Spleen (tissue), 11 donors: ENCODE measurements around the gene SETD3. TPM values are rescaled to one million over a fixed set of nuclear protein-coding genes. Genes with fewer than 3 reads are reported as not detected.

Source experiments
- DNase-seq: peaks from one replicate; pipeline ENCODE4 v3.0.0-alpha.2; 2020
- H3K27ac ChIP-seq, 8 donors: fragments of 200-600 bp; sonication (generic) in 7 of 8; 1 replicate in 4 of 8; 2 replicates in 4 of 8; pipeline versions ENCODE4 v1.5.0 to v1.8.0; 2016 to 2021; ENCODE audit warnings: inconsistent platforms in 4 of 8, mild to moderate bottlenecking in 4 of 8, moderate library complexity in 1 of 8
- H3K27me3 ChIP-seq, 7 donors: fragments of 200-600 bp; sonication (generic) in 6 of 7; replicated peaks in 1 of 7; 1 replicate in 4 of 7; 2 replicates in 3 of 7; pipeline versions ENCODE4 v1.5.0 to v1.8.0; 2016 to 2021; ENCODE audit warnings: inconsistent platforms in 3 of 7, mild to moderate bottlenecking in 1 of 7
- H3K36me3 ChIP-seq, 6 donors: fragments of 200-600 bp; sonication (generic) in 5 of 6; 1 replicate in 4 of 6; 2 replicates in 2 of 6; pipeline versions ENCODE4 v1.5.0 to v1.8.0; 2016 to 2021; ENCODE audit warnings: inconsistent platforms in 2 of 6
- H3K4me1 ChIP-seq, 6 donors: fragments of 200-600 bp; sonication (generic) in 5 of 6; 1 replicate in 3 of 6; 2 replicates in 3 of 6; pipeline versions ENCODE4 v1.5.0 to v1.8.0; 2016 to 2021; ENCODE audit warnings: inconsistent platforms in 3 of 6
- H3K4me3 ChIP-seq, 8 donors: fragments of 200-600 bp; sonication (generic) in 7 of 8; 1 replicate in 4 of 8; 2 replicates in 4 of 8; pipeline versions ENCODE4 v1.5.0 to v1.8.0; 2016 to 2021; ENCODE audit warnings: inconsistent platforms in 4 of 8, mild to moderate bottlenecking in 4 of 8, moderate library complexity in 2 of 8
- H3K9me3 ChIP-seq, 8 donors: fragments of 200-600 bp; sonication (generic) in 7 of 8; 1 replicate in 4 of 8; 2 replicates in 4 of 8; pipeline versions ENCODE4 v1.5.0 to v1.8.0; 2016 to 2021; ENCODE audit warnings: inconsistent platforms in 4 of 8
- POLR2A ChIP-seq, 3 donors: fragments of 450-650 bp; IDR thresholded peaks; one replicate each; pipeline ENCODE4 v1.5.1; 2017; ENCODE audit warnings: antibody characterized with exemption in 3 of 3, mild to moderate bottlenecking in 1 of 3
- POLR2AphosphoS5 ChIP-seq, 3 donors: sonication (generic); formaldehyde crosslinking; IDR thresholded peaks; one replicate each; pipeline ENCODE4 v1.5.1; 2017; ENCODE audit warnings: antibody characterized with exemption in 3 of 3
- WGBS, 5 donors: extraction: QIAGEN DNeasy Blood & Tissue Kit in 3 of 5; methylation state at CpG; one replicate each; pipeline versions ENCODE4 v1.1.5 to v1.1.7; 2013 to 2018; 5-methylcytosine and 5-hydroxymethylcytosine counted together
- intact Hi-C: fragments of 100-400 bp; cut with DNase I; formaldehyde crosslinking; loops from one replicate; pipeline ENCODE4 v1.15.0; 2023; ENCODE audit warnings: low total_unique reads
- polyA plus RNA-seq, 3 donors: library from polyadenylated mRNA; stranded (reverse); fragments of 200-250 nt; gene quantifications; one replicate each; pipeline ENCODE4 v1.2.1, GENCODE V29; 2013
- total RNA-seq, 7 donors: library from RNA; depleted of rRNA in 3 of 7; stranded (reverse); fragments of >200 nt in 3 of 7; fragmentation: NEBNext Ultra II Directional in 4 of 7; extraction: Animal tissue kit (Norgen Biotek cat#: 25700) in 4 of 7; gene quantifications; one replicate each; pipeline versions ENCODE4 v1.1.0 to v1.2.1, GENCODE V29; 2016 to 2021
- TF ChIP-seq, protein P1 (sequence below), 11 experiments: fragments of 200-600 bp in 7 of 11; fragments of 450-650 bp in 4 of 11; sonication (generic) in 4 of 11; IDR thresholded peaks in 8 of 11; conservative IDR thresholded peaks in 3 of 11; 1 replicate in 7 of 11; 2 replicates in 4 of 11; pipeline versions ENCODE4 v1.4.0 to v1.8.0; 2016 to 2021; ENCODE audit warnings: antibody characterized with exemption in 11 of 11, inconsistent platforms in 4 of 11, mild to moderate bottlenecking in 1 of 11
- donor health status: healthy with polysubstance abuse.
- donor health status: DM: no; HTN: no; CAD: no; lungs with moderate emphysema.
- donor health status: DM: no; HTN: no; CAD: no.
- donor health status: Bipolar disorder and iron deficiency.
- donor health status: healthy.
- donor health status: DM: no; HTN: no; CAD: no.
- donor health status: DM: yes; HTN: yes; CAD: no.

The SETD3 gene
- total and polyA plus RNA-seq, 10 donors: 18.1 to 84.4 (median 62.4) TPM

DNA sequence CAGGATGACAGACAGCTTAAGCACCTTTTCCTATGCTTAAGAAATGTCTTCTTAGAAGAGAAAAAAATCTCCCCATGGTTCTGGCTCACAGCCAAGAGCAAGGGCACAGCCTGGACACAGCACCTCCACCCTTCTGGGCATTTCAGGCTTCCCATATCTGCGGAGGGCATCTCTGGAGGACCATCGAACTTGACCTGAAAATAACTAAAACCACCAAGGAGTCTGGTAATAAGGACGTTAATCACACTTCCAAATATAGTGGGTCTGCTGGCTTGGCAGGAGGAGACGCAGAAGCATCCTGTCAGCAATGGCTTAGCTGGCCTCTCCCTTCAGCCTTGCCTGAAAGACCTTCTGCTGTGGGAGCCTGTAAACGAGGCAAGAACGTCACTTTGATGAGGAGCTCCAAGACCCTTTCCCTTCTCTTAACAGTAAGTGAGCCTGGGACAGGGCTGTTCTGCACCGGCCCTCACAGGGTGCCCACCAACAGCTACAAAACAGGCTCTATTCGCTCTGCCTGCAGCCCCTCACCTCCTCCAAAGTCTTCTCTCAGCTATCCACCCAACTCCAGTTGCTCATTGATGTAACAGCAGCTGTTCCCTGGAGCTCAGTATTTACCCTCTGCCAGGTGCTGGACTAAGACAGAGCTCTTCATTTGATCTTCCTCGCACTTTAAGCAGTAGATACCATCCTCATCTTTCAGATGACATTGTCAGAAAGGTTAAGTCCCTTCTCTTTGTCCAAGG, 13.2 kb downstream of the SETD3 start:
- Histone ChIP-seq H3K4me3 (no peak overlapping the region), H3K4me1 (peaks cover 5 to 54% (median 31%) of the 10 kb centered on the region in 6 donors), H3K27me3 (no peaks in the 10 kb centered on the region), H3K36me3 (peaks cover 0 to 35% (median 29%) of the 10 kb centered on the region in 6 donors), H3K27ac (no peak overlapping the region), H3K9me3 (no peaks in the 10 kb centered on the region)
- DNase-seq: no peak
- TF ChIP-seq POLR2AphosphoS5 (IDR thresholded peaks at IDR 0.05) (no peak), POLR2A (IDR thresholded peaks at IDR 0.05) (no peak)
- TF ChIP-seq, protein P1, sequence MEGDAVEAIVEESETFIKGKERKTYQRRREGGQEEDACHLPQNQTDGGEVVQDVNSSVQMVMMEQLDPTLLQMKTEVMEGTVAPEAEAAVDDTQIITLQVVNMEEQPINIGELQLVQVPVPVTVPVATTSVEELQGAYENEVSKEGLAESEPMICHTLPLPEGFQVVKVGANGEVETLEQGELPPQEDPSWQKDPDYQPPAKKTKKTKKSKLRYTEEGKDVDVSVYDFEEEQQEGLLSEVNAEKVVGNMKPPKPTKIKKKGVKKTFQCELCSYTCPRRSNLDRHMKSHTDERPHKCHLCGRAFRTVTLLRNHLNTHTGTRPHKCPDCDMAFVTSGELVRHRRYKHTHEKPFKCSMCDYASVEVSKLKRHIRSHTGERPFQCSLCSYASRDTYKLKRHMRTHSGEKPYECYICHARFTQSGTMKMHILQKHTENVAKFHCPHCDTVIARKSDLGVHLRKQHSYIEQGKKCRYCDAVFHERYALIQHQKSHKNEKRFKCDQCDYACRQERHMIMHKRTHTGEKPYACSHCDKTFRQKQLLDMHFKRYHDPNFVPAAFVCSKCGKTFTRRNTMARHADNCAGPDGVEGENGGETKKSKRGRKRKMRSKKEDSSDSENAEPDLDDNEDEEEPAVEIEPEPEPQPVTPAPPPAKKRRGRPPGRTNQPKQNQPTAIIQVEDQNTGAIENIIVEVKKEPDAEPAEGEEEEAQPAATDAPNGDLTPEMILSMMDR (IDR thresholded peaks at IDR 0.05 in 8 of 11, conservative IDR thresholded peaks at IDR 0.05 in 3 of 11): no peak
- intact Hi-C loops: no loop called here
- WGBS, 5 donors: 60 to 75% (median 68%) methylated on average over 9 of the region's 9 CpGs

DNA sequence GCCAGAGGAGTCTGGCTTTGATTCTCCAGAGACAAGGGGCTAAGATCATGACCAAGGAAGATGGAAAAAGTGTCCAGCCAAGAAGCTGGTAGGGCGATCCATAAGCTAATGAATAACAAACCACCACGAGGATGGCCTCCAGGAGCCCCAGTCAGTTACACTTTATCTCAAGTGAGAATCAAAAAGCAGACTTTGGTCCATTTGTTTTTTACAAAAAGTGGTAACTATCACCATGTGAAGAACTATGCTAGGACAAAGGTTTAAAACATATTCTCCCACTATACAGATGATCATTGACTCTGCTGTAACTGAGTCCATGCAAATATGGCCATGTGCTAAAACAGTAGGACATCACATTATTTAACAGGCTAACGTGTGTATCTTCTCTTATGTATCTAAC, 13.9 kb downstream of the SETD3 start:
- 84 to 95% (median 91%) methylated on average over 3 of the region's 3 CpGs for whole genome bisulfite sequencing, 5 donors
- Histone ChIP-seq H3K27me3 (no peaks in the 10 kb centered on the region), H3K4me1 (peaks cover 5 to 49% (median 30%) of the 10 kb centered on the region in 6 donors), H3K27ac (no peak overlapping the region), H3K4me3 (no peak overlapping the region), H3K36me3 (peaks cover 0 to 42% (median 36%) of the 10 kb centered on the region in 6 donors), H3K9me3 (no peaks in the 10 kb centered on the region)
- no peak for TF ChIP-seq POLR2AphosphoS5 (IDR thresholded peaks at IDR 0.05)
- no peak for TF ChIP-seq POLR2A (IDR thresholded peaks at IDR 0.05)
- TF ChIP-seq, protein P1 (IDR thresholded peaks at IDR 0.05 in 8 of 11, conservative IDR thresholded peaks at IDR 0.05 in 3 of 11): no peak
- intact Hi-C loops: no loop called here
- DNase-seq: no peak

DNA sequence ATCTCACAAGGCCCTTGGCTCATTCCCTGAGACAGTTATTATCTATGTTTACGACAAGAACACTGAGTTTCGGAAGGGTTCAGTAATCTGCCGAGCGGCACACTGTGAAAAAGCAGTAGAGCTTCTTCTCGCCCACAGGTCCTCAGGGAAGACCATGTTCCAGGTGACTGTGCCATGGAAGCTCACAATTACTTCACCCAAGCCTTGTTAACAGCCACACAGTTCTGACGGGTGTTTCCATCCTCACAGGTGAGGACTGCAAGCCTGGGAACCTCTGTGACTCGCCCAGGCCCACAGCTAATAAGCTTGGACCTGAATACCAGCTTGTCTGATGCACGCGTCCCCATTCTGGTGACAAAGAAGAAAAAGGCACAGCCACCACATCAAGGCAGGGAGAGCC, 15.4 kb downstream of the SETD3 start:
- H3K4me1 ChIP-seq: peaks cover 5 to 36% (median 25%) of the 10 kb centered on the region in 6 donors
- H3K27ac ChIP-seq: no peak overlapping the region
- no peak for TF ChIP-seq POLR2A (IDR thresholded peaks at IDR 0.05)
- TF ChIP-seq, protein P1 (IDR thresholded peaks at IDR 0.05 in 8 of 11, conservative IDR thresholded peaks at IDR 0.05 in 3 of 11): no peak
- TF ChIP-seq POLR2AphosphoS5 (IDR thresholded peaks at IDR 0.05): no peak
- no peak for DNase-seq
- H3K36me3 ChIP-seq: peaks cover 0 to 57% (median 49%) of the 10 kb centered on the region in 6 donors
- WGBS, 5 donors: 94 to 98% (median 96%) methylated on average over 8 to 9 of the region's 9 CpGs
- intact Hi-C loops: no loop called here
- no peaks in the 10 kb centered on the region for H3K27me3 ChIP-seq
- no peak overlapping the region for H3K4me3 ChIP-seq
- no peaks in the 10 kb centered on the region for H3K9me3 ChIP-seq

DNA sequence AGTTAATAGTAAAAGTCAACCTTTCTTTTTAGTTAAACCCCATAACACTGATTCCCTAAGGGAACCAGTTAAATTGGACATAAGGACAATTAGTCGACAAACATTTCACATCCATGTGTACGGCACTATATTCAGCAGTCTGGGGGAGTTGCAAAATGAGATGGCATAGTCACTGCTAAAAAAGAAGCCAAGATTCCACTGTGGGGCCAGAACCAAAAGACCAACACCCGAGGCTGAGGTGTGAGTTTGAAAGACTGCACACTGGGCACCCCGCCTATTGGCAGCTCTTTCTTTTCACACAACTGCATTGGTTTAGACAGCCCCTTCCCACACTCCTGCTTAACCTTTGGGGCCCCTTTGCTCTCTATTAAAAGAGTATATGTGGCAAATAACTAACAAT, 16.7 kb downstream of the SETD3 start:
- no peak overlapping the region for H3K27ac ChIP-seq
- H3K4me3 ChIP-seq: no peak overlapping the region
- peaks cover 0 to 70% (median 55%) of the 10 kb centered on the region in 6 donors for H3K36me3 ChIP-seq
- intact Hi-C loops: no loop called here
- 86 to 95% (median 92%) methylated on average over 4 of the region's 4 CpGs for WGBS, 5 donors
- no peak for DNase-seq
- no peaks in the 10 kb centered on the region for H3K27me3 ChIP-seq
- TF ChIP-seq POLR2AphosphoS5 (IDR thresholded peaks at IDR 0.05) (no peak), POLR2A (IDR thresholded peaks at IDR 0.05) (no peak)
- TF ChIP-seq, protein P1 (IDR thresholded peaks at IDR 0.05 in 8 of 11, conservative IDR thresholded peaks at IDR 0.05 in 3 of 11): no peak
- no peaks in the 10 kb centered on the region for H3K9me3 ChIP-seq
- peaks cover 5 to 25% (median 18%) of the 10 kb centered on the region in 6 donors for H3K4me1 ChIP-seq
